Activated CD8-positive, alpha-beta memory T cell treated with anti-CD3 and anti-CD28 coated beads, Interleukin-2, amount 10 ng/mL, durations not matched to agents 7 days and 5 days (primary cell): ENCODE data around the gene ATP5F1D. TPM values are rescaled to one million over a fixed set of nuclear protein-coding genes. Genes with fewer than 3 reads are reported as not detected.

Experiments used
- ATAC-seq: fragments of 150-1000 bp; cut with Tn5 transposase; one replicate; pipeline ENCODE4 v1.10.0; 2021; ENCODE audit warnings: moderate library complexity
- CTCF ChIA-PET: fragments of 350-600 bp; sonication (Branson Sonifier 250); formaldehyde crosslinking; loops from one replicate; lab custom pipeline; 2021; ENCODE audit warnings: antibody characterized with exemption; lab: Charles Lee
- DNase-seq: peaks from one replicate; pipeline ENCODE4 v3.0.0-alpha.2; 2020
- H3K27ac Mint-ChIP-seq: one replicate; pipeline ENCODE4 v1.8.0; 2021; ENCODE audit warnings: mild to moderate bottlenecking, mixed read lengths
- H3K27me3 Mint-ChIP-seq: one replicate; pipeline ENCODE4 v1.8.0; 2021; ENCODE audit warnings: mixed read lengths
- H3K36me3 Mint-ChIP-seq: one replicate; pipeline ENCODE4 v1.8.0; 2021; ENCODE audit warnings: mild to moderate bottlenecking, mixed read lengths
- H3K4me1 Mint-ChIP-seq: one replicate; pipeline ENCODE4 v1.8.0; 2021; ENCODE audit warnings: mixed read lengths
- H3K4me3 Mint-ChIP-seq: one replicate; pipeline ENCODE4 v1.8.0; 2021; ENCODE audit warnings: mild to moderate bottlenecking, moderate library complexity, mixed read lengths
- H3K9me3 Mint-ChIP-seq: one replicate; pipeline ENCODE4 v1.8.0; 2022; ENCODE audit warnings: low read depth, mixed read lengths
- total RNA-seq, 2 experiments: library from RNA; stranded (reverse); gene quantifications; one replicate each; pipeline ENCODE4 v1.2.3, GENCODE V29; 2021

The ATP5F1D gene
- total RNA-seq, 2 experiments from 2014 or later, result 190 to 221 TPM

DNA sequence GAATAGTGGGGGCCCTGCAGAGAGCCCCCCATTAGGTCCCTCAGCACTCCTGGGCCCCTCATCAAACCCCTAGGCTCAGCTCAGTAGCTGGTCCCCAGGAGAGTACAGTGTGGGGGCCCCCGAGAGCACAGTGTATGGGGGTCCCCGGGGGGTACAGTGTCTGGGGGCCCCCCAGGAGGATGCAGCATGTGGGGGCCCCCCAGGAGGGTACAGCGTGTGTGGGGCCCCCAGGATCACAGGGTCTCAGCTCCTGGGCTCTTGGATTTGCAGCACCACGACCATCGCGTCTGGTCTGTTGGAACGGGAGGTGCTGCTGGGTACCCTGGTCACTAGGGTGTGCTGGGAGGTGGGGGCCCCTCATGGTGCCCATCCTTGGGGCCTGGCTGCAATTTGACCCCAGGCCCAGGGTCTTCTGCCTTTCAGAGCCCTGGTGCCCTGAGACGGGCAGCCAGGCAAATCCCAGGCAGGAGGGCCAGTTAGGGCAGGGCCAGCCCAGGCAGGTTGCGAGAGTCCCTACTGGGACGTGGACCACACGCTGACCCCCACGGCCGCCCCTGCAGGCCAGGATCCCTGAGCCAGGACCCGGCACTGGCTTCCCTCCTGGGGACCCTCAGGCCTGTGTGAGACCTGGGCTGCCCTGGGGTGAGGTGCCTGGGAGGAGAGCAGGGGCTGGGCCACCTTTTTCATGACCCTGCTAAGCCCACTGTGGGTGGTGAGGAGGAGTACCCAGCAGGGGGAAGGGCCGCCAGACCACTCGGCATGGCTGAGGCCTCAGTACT lies 17.3 kb upstream of the ATP5F1D start:
- no peak overlapping the region for H3K4me3 Mint-ChIP-seq
- ATAC-seq (no peak), DNase-seq (no peak)
- no peak overlapping the region for H3K27ac Mint-ChIP-seq
- no peaks in the 10 kb centered on the region for H3K9me3 Mint-ChIP-seq
- H3K36me3 Mint-ChIP-seq, result peaks cover 2% of the 10 kb centered on the region
- no peaks in the 10 kb centered on the region for H3K27me3 Mint-ChIP-seq
- CTCF ChIA-PET, result interaction anchor here (1.2 to 2.6 kb wide), 3 partner anchors 17 to 111 kb away, joined by 7 to 8 read pairs (median 8); partner anchors contain the start of gene ATP5F1D
- no peaks in the 10 kb centered on the region for H3K4me1 Mint-ChIP-seq

DNA sequence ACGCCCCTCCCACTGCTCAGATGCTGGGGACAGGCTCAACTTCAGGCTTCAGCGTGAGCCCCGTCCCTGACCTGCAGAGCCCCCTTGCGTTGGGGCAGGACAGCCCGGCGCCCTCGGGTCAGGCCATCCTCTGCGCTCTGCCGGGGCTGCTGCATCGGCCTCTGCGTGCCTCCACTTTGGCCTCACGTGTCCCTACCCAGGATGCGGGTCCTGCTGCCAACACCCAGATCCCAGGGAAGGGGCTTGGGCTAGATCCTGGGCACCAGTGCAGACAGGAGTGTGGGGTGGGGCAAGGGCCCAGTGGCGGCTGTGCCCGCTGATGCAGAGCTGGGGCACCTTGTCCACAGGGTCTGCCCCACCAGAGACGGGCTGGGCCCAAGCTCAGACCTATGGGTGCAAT lies 16.7 kb upstream of the ATP5F1D start:
- H3K9me3 Mint-ChIP-seq, result no peaks in the 10 kb centered on the region
- H3K27me3 Mint-ChIP-seq, result no peaks in the 10 kb centered on the region
- H3K4me3 Mint-ChIP-seq, result no peak overlapping the region
- H3K4me1 Mint-ChIP-seq, result no peaks in the 10 kb centered on the region
- no peak overlapping the region for H3K27ac Mint-ChIP-seq
- peaks cover 2% of the 10 kb centered on the region for H3K36me3 Mint-ChIP-seq
- DNase-seq, result no peak
- no peak for ATAC-seq
- CTCF ChIA-PET, result no interaction called here

DNA sequence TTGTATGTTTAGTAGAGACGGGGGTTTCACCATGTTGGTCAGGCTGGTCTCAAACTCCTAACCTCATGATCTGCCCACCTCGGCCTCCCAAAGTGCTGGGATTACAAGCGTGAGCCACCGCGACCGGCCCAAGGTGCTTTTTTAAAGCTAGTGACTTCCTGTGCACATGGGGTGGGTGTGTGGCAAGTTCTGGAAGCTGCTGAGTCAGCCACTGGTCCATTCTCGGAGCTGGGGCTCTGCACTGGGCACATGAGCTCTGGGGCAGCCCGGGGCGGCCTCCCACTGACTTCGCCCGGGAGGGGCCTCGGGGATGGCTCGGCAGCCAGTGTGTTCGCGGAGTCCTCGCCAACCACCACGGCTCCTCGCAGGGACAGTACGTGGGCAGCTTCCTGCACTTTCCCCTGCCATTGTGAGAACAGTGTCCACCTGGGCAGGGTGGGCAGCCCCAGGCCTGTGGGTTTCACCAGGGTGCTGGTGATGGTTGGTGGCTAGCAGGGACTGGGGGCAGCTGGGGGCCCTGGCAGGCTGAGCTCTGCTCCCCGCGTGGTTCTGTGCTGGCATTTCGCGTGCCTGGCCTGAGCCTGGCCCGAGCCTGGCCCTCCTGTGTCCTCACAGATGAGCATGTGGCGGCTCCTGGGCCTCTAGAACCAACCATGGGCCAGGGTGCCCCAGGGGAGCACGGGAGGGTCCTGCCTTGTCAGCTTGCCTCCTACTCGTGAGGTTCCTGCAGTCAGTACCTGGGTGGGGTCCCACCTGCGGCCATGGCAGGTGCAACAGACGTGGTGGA lies 15.9 kb upstream of the ATP5F1D start:
- ATAC-seq (no peak), DNase-seq (no peak)
- no peaks in the 10 kb centered on the region for H3K9me3 Mint-ChIP-seq
- CTCF ChIA-PET, result interaction anchor here (1.1 to 1.2 kb wide), 2 partner anchors 41 to 112 kb away, joined by 3 read pairs; no protein-coding TSS in a partner anchor
- no peaks in the 10 kb centered on the region for H3K4me1 Mint-ChIP-seq
- H3K27me3 Mint-ChIP-seq, result no peaks in the 10 kb centered on the region
- no peak overlapping the region for H3K27ac Mint-ChIP-seq
- peaks cover 2% of the 10 kb centered on the region for H3K36me3 Mint-ChIP-seq
- no peak overlapping the region for H3K4me3 Mint-ChIP-seq

DNA sequence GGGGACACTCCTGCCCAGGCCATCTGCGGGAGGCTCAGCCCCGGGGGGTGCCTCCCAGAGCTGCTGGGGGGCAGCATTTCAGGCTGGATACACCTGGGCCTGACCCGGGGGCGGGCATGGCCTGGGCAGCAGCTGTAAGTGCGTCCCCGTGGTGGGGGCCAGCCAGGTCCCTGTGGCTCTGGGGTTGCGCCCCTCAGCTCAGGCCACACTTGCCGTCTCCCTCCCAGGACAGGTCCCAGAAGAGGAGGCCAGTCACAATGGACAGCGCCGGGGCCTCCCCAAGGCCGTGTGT lies 15.4 kb upstream of the ATP5F1D start:
- Mint-ChIP-seq H3K27me3 (no peaks in the 10 kb centered on the region), H3K36me3 (peaks cover 2% of the 10 kb centered on the region), H3K4me3 (no peak overlapping the region), H3K27ac (no peak overlapping the region), H3K9me3 (no peaks in the 10 kb centered on the region), H3K4me1 (no peaks in the 10 kb centered on the region)
- CTCF ChIA-PET, result interaction anchor here (1.1 to 1.2 kb wide), 2 partner anchors 40 to 113 kb away, joined by 3 read pairs; no protein-coding TSS in a partner anchor
- DNase-seq, result no peak
- no peak for ATAC-seq

DNA sequence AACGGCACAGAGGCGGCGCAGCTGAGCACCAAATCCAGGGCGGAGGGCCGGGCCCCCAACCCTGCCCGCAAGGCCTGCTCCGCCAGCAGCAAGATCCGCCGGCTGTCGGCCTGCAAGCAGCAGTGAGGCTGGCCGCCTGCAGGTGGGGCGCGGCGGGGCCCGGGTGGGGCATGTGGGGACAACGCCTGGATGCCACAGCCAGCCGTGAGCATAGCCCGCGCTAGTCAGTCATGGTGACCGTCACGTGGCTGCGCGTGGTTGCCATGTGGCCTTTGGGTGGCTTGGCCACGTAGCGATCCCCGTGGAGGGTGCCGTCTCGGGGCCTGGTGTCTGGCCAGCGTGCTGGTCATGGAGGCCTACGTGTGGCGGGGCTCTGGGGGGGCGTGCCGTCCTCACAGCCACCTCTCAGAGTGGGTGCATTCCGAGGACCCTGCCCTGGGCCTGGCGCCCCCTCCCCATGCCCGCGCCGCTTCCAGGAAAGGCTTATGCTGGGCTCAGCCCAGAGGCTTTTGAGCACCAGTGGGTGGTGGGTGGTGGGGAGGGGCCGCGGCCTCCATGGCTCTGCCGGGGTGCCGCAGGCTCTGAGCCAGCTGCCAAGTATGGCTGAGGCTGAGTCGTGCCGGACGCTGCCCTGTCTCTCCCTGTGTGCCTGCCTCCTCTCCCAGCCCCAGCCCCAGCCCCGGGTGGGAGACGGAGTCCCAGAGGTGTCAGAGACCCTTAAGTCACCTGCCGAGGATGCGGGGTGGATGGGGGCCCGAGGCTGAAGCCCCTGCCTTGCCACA lies 14.8 kb upstream of the ATP5F1D start:
- DNase-seq (no peak), ATAC-seq (no peak)
- Mint-ChIP-seq H3K4me3 (no peak overlapping the region), H3K27me3 (no peaks in the 10 kb centered on the region), H3K4me1 (no peaks in the 10 kb centered on the region), H3K27ac (no peak overlapping the region), H3K36me3 (peaks cover 2% of the 10 kb centered on the region), H3K9me3 (no peaks in the 10 kb centered on the region)
- CTCF ChIA-PET, result interaction anchor here (1.1 kb wide), 1 partner anchor 113 kb away, joined by 3 read pairs; no protein-coding TSS in a partner anchor

DNA sequence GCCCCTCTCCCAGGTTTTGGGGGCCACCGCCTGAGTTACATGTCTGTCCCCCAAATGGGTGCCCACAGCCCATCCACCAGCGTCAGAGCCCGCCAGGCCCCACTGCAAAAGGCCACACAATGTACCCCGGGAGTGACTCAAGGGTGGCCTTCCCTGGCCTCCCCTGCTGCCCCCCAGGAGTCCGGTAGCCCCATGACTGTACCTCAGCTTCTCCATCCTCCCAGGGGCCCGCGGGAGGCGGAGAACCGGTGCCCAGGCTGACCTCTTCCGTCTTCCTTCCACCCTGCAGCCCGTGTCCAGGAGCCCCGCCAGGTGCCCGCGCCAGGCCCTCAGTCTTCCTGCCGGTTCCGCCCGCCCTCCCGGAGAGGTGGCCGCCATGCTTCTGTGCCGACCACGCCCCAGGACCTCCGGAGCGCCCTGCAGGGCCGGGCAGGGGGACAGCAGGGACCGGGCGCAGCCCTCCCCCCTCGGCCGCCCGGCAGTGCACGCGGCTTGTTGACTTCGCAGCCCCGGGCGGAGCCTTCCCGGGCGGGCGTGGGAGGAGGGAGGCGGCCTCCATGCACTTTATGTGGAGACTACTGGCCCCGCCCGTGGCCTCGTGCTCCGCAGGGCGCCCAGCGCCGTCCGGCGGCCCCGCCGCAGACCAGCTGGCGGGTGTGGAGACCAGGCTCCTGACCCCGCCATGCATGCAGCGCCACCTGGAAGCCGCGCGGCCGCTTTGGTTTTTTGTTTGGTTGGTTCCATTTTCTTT lies 14.1 kb upstream of the ATP5F1D start:
- no peaks in the 10 kb centered on the region for H3K27me3 Mint-ChIP-seq

DNA sequence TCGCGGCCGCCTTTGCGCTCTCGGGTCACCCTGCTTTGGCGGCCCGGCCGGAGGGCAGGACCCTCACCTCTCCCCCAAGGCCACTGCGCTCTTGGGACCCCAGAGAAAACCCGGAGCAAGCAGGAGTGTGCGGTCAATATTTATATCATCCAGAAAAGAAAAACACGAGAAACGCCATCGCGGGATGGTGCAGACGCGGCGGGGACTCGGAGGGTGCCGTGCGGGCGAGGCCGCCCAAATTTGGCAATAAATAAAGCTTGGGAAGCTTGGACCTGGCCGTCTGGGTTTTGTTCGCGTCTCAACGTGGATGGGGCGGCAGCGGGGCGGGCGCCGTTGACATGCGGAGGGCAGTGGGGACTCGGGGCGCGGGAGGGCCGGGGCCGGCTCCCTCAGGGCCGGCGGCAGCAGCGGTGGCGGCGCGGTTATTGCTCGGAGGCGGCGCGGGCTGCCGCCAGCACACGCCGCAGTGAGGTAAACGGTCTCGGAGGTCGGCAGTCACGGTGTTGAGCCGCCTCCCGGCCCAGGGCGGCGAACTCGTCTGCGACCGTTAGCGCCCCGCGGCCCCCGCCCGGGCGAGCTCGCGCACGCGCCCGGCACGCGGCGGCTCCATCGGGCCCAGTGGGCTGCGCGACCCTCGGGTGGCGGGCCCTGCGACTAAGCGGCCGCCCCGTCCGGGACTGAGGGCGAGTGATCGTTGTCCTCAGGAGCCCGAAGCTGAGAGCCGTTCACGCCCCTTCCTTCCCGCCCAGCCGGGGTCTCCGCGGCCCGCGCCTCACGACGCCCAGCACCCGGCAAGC lies 13.2 kb upstream of the ATP5F1D start:
- ATAC-seq (no peak), DNase-seq (no peak)
- Mint-ChIP-seq H3K27me3 (no peaks in the 10 kb centered on the region), H3K4me3 (no peak overlapping the region), H3K36me3 (peaks cover 2% of the 10 kb centered on the region), H3K4me1 (no peaks in the 10 kb centered on the region), H3K27ac (no peak overlapping the region), H3K9me3 (no peaks in the 10 kb centered on the region)
- CTCF ChIA-PET, result no interaction called here

More for the DNA sequence above, 14.1 kb upstream of the ATP5F1D start:
- no peaks in the 10 kb centered on the region for H3K4me1 Mint-ChIP-seq
- no peak overlapping the region for H3K4me3 Mint-ChIP-seq
- peaks cover 2% of the 10 kb centered on the region for H3K36me3 Mint-ChIP-seq
- no peak overlapping the region for H3K27ac Mint-ChIP-seq
- CTCF ChIA-PET, result no interaction called here
- H3K9me3 Mint-ChIP-seq, result no peaks in the 10 kb centered on the region
- DNase-seq, result no peak
- no peak for ATAC-seq

DNA sequence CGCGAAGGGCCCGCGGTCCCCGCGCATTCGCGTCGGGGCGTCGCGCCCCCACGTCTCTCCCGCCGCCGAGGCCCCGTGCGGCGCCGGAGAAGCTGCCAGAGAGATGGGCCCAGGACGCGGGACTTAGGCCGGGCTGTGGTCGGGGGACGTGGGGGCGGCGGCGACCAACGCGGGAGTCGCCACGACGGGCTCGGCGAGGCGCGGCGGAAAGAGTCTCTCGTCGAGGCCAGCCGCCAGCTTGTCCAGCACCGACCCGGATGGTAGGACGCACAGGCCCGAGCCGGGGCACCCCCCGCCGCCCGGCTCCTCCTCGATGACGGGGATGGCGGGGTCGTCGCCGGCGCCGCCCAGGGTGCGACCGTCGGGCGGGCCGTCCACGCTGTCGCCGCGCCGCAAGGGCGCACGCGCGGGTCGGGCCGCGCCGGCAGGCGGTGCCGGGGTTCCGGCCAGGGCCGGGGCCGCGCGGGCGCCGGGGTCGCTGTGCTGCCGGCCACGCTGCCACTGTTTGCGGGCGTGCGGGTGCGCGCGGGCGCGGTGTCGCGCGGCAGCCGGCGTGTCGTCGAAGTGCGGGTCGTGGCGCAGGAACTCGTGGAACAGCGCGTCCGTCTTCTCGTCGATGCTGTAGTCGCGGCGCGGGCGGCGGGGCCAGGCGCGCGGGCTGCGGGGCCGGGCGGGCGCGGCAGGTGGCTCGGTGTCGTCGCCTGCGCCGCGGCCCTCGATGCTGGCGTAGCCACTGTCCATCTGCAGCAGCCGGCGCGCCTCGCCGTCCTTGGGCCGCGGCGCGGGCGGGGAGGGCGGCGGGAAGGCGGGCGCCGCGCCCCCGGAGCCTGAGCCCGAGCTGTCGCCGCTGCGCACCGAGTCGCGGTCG lies 12.3 kb upstream of the ATP5F1D start:
- peaks cover 2% of the 10 kb centered on the region for H3K36me3 Mint-ChIP-seq
- H3K27ac Mint-ChIP-seq, result no peak overlapping the region
- DNase-seq (no peak), ATAC-seq (no peak)
- H3K4me1 Mint-ChIP-seq, result no peaks in the 10 kb centered on the region
- no peaks in the 10 kb centered on the region for H3K9me3 Mint-ChIP-seq
- no peak overlapping the region for H3K4me3 Mint-ChIP-seq
- no peaks in the 10 kb centered on the region for H3K27me3 Mint-ChIP-seq
- CTCF ChIA-PET, result no interaction called here

DNA sequence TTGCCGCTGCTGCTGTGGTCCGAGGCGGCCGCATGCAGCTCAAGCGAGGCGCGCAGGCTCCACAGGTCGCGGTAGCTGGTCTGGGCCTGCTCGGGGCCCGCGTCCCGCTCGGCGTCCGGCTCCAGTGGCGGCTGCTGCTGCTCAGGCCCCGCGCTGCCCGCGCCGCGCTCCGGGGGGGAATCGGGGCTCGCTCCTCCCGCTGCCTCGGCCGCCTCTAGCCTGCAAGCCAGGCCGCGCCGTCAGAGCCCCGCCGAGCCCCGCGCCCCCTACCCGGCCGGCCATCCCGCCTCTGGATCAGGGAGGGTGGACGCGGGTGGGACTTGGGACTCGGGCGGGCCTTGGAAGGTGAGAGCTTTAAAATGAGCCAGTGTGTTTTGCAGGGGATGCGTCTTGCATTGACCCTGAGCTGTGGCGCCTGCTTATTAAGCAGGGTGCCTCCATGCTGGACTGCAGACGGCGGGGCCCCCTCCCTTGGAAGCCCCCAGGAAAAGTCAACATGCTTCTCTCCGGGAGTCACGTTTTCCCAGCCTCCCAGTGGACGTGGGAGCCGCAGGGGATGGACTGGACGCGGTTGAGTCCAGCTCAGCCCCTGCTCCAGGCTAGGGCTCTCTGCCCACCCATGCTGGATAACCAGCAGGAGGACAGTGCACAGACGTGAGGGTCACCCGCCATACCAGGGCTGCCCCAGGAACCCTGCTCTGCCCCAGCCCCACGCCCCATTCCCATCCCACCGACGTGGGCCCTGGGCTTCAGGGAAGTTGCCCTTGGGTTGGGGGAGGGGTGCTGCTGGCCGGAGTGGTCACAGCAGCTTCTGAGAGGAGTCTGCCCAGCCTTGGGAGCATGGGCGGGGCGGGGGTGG lies 11.4 kb upstream of the ATP5F1D start:
- Mint-ChIP-seq H3K4me1 (no peaks in the 10 kb centered on the region), H3K4me3 (no peak overlapping the region), H3K27ac (no peak overlapping the region), H3K36me3 (peaks cover 2% of the 10 kb centered on the region), H3K9me3 (no peaks in the 10 kb centered on the region), H3K27me3 (no peaks in the 10 kb centered on the region)
- DNase-seq, result no peak
- ATAC-seq, result no peak
- CTCF ChIA-PET, result interaction anchor here (0.8 kb wide), 1 partner anchor 117 kb away, joined by 3 read pairs; no protein-coding TSS in a partner anchor

DNA sequence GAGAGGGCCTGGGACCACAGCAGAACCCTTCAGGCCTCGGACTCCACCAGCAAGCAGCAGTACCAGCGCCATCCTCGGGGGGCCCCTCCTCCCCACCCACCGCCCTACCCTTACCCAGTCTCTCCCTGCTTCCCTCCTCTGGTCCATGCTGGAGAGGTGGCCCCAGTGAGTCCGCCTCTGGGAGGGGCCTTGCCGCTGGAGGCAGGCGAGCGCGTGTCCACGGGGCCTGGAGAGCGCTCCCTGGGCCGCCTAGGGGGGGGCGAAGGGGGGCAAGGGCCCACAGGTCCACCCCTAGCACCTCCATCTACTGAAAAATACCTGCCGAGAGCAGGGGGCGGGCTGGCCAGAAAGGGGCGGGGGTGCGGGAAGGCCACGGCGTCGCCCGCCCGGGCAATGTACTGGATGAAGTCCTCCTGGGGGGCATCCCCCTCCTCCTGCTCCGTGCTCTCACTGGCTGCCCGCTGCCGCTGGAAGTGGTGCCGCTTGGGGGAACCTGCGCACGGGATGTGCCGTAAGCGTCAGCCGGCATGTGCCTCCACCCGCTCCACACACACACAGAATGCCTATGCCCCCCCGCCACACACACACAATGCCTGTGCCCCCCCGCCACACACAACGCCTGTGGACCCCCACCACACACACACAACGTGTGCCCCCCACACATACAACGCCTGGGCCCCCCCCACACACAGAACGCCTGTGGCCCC lies 10.6 kb upstream of the ATP5F1D start:
- Mint-ChIP-seq H3K4me3 (no peak overlapping the region), H3K27ac (no peak overlapping the region), H3K27me3 (peaks cover 2% of the 10 kb centered on the region), H3K4me1 (no peaks in the 10 kb centered on the region), H3K36me3 (peaks cover 2% of the 10 kb centered on the region), H3K9me3 (no peaks in the 10 kb centered on the region)
- DNase-seq (no peak), ATAC-seq (no peak)
- CTCF ChIA-PET, result no interaction called here
